GM20000 (cell line): ENCODE results near the gene ATP2B2.

Experiments used
- DNase-seq: peaks from one replicate; pipeline ENCODE4 v3.0.0; 2012; ENCODE audit warnings: low spot score
- CTCF ChIP-seq: IDR thresholded peaks from 2 replicates; pipeline ENCODE4 v1.5.1; 2012; ENCODE audit warnings: mild to moderate bottlenecking, control low read depth; ENCODE audit errors: extremely low read depth, missing control alignments

The ATP2B2 gene

GRCh38 chr3:10509325-10509724, 3.9 kb upstream of the ATP2B2 start:
- DNase-seq, result no peak
- no peak for TF ChIP-seq CTCF

GRCh38 chr3:10508619-10509260, 3.4 kb upstream of the ATP2B2 start:
- DNase-seq, result no peak
- TF ChIP-seq CTCF, result no peak

- no peak for DNase-seq
- no peak for TF ChIP-seq CTCF
Measured at GRCh38 chr3:10508235-10508618, 2.8 kb upstream of the ATP2B2 start.

GRCh38 chr3:10507331-10507730, 1.9 kb upstream of the ATP2B2 start:
- TF ChIP-seq CTCF, result no peak
- no peak for DNase-seq

GRCh38 chr3:10506696-10507095, 1.3 kb upstream of the ATP2B2 start:
- no peak for TF ChIP-seq CTCF
- no peak for DNase-seq

- DNase-seq, result no peak
Measured at GRCh38 chr3:10505791-10506585, 602 bp upstream of the ATP2B2 start.

More at GRCh38 chr3:10505791-10506585, 602 bp upstream of the ATP2B2 start:
- TF ChIP-seq CTCF, result no peak
